ENCODE results near the gene SMG5. TPM values are rescaled to one million over a fixed set of nuclear protein-coding genes. Genes with fewer than 3 reads are reported as not detected.

The SMG5 gene
- polyA plus RNA-seq, 3 donors: 4.4 to 72.4 (median 7.0) TPM

DNA sequence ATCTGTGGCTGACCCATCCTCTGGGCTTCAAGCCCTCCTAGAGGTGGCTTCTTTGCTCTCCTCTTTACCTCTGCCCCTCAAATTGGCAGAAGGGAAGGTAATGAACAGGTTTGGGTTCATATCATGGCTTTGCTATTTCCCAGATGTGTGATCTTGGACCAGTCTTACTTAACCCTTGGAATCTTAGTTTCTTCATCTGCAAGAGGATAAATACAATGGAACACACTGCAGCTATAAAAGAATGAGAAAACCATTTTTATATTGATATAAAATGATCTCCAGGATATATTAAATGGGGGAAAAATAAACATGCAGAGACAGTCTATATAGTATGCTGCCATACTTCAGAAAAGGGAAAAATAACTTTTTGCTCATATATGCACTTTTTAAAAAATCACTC lies 7.2 kb upstream of the SMG5 start:
- Histone ChIP-seq H3K9ac (ENCODE audit: insufficient read depth, low read length, poor library complexity, severe bottlenecking) (no peak overlapping the region), H3K79me2 (ENCODE audit: insufficient read depth, low read length) (peaks cover 4% of the 10 kb centered on the region), H3K4me1 (ENCODE audit: control insufficient read depth in 1 of 2, insufficient read depth in 2 of 2, low read length in 2 of 2) (peaks cover 26 to 27% of the 10 kb centered on the region in 2 donors), H3K9me3 (replicated peaks in 1 of 2; ENCODE audit: control insufficient read depth in 1 of 2, insufficient read depth in 1 of 2, low read length in 2 of 2) (no peaks in the 10 kb centered on the region), H3K36me3 (replicated peaks in 1 of 2; ENCODE audit: control insufficient read depth in 1 of 2, insufficient read depth in 2 of 2, low read length in 2 of 2) (peaks cover 19 to 46% of the 10 kb centered on the region in 2 donors), H3K4me2 (replicated peaks; ENCODE audit: extremely low read depth, low read length, poor library complexity, severe bottlenecking) (no peak overlapping the region), H3K27ac (ENCODE audit: low read depth in 1 of 2, low read length in 2 of 2) (no peak overlapping the region), H2AFZ (ENCODE audit: insufficient read depth, low read depth, low read length, poor library complexity, severe bottlenecking) (no peak overlapping the region), H3K4me3 (replicated peaks in 1 of 3; ENCODE audit: low read depth in 2 of 3, low read length in 3 of 3) (no peak overlapping the region), H3K27me3 (ENCODE audit: control insufficient read depth in 2 of 2, insufficient read depth in 2 of 2, low read length in 2 of 2) (no peaks in the 10 kb centered on the region), H4K20me1 (ENCODE audit: insufficient read depth, low read length) (peaks cover 6% of the 10 kb centered on the region)
- Mint-ChIP-seq H3K9me3 (peaks cover 0 to 1% (median 0%) of the 10 kb centered on the region in 7 donors), H3K27me3 (ENCODE audit: low read depth in 3 of 3) (peaks cover 0 to 2% (median 0%) of the 10 kb centered on the region in 3 donors), H3K27ac (peak overlapping the region in 1 of 7 donors; percentile 46), H3K4me1 (peaks cover 37% of the 10 kb centered on the region), H3K36me3 (peaks cover 39 to 58% of the 10 kb centered on the region in 2 donors), H3K4me3 (no peak overlapping the region)
- TF ChIP-seq CTCF (IDR thresholded peaks at IDR 0.05): no peak
- intact Hi-C loops (cut with micrococcal nuclease): no loop called here
- DNase-seq: no peak

GRCh38 chr1:156286061-156286460 lies 3.4 kb upstream of the SMG5 start:
- Mint-ChIP-seq H3K9me3 (no peaks in the 10 kb centered on the region), H3K27ac (peak overlapping the region in 3 of 7 donors; percentile 36 to 86 (median 40)), H3K27me3 (ENCODE audit: low read depth in 3 of 3) (no peaks in the 10 kb centered on the region), H3K4me1 (peaks cover 42% of the 10 kb centered on the region), H3K36me3 (peaks cover 21 to 42% of the 10 kb centered on the region in 2 donors), H3K4me3 (no peak overlapping the region)
- Histone ChIP-seq H3K36me3 (replicated peaks in 1 of 2; ENCODE audit: control insufficient read depth in 1 of 2, insufficient read depth in 2 of 2, low read length in 2 of 2) (peaks cover 9 to 23% of the 10 kb centered on the region in 2 donors), H3K9me3 (replicated peaks in 1 of 2; ENCODE audit: control insufficient read depth in 1 of 2, insufficient read depth in 1 of 2, low read length in 2 of 2) (no peaks in the 10 kb centered on the region), H4K20me1 (ENCODE audit: insufficient read depth, low read length) (peaks cover 12% of the 10 kb centered on the region), H3K4me3 (replicated peaks in 1 of 3; ENCODE audit: low read depth in 2 of 3, low read length in 3 of 3) (no peak overlapping the region), H3K27me3 (ENCODE audit: control insufficient read depth in 2 of 2, insufficient read depth in 2 of 2, low read length in 2 of 2) (no peaks in the 10 kb centered on the region), H3K9ac (ENCODE audit: insufficient read depth, low read length, poor library complexity, severe bottlenecking) (no peak overlapping the region), H3K4me2 (replicated peaks; ENCODE audit: extremely low read depth, low read length, poor library complexity, severe bottlenecking) (no peak overlapping the region), H3K27ac (ENCODE audit: low read depth in 1 of 2, low read length in 2 of 2) (no peak overlapping the region), H3K79me2 (ENCODE audit: insufficient read depth, low read length) (peaks cover 33% of the 10 kb centered on the region), H2AFZ (ENCODE audit: insufficient read depth, low read depth, low read length, poor library complexity, severe bottlenecking) (no peak overlapping the region), H3K4me1 (ENCODE audit: control insufficient read depth in 1 of 2, insufficient read depth in 2 of 2, low read length in 2 of 2) (peaks cover 39 to 42% of the 10 kb centered on the region in 2 donors)
- intact Hi-C loops (cut with micrococcal nuclease): no loop called here
- 100% methylated on average over 4 of the region's 8 CpGs for WGBS (ENCODE audit: insufficient coverage)
- no peak for TF ChIP-seq CTCF (IDR thresholded peaks at IDR 0.05)
- DNase-seq: no peak

All from CD14-positive monocyte (primary cell).